K562 (cell line): Measurements from ENCODE around the gene USP10. TPM values are rescaled to one million over a fixed set of nuclear protein-coding genes. Genes with fewer than 3 reads are reported as not detected.

Experiments
- ATAC-seq: fragments of 200-7000 bp; cut with Tn5 transposase; 3 replicates; pipeline ENCODE4 v1.9.1; 2020; ENCODE audit warnings: moderate library complexity
- BruUV-seq: library from RNA; stranded (reverse); fragments of 400-500 nt; replicated peaks from 2 replicates; lab custom pipeline; 2021; lab: Mats Ljungman, UMichigan
- CTCF ChIA-PET: fragments of 300-600 bp; formaldehyde crosslinking; extraction: SDS; loops from one replicate; lab custom pipeline; 2021; ENCODE audit warnings: low intra/inter-chr PET ratio; lab: Yijun Ruan, JAX
- POLR2A ChIA-PET: fragments of 300-600, 350-650 bp; sonication (Branson Sonifier 250); formaldehyde crosslinking; extraction: SDS; loops from one replicate; lab custom pipeline; 2021; ENCODE audit warnings: antibody characterized with exemption, inconsistent platforms; lab: Yijun Ruan, JAX
- DNase-seq, 4 experiments: peaks; one replicate each; pipeline versions ENCODE4 v3.0.0 to v3.0.0-alpha.2; 2011 to 2018; ENCODE audit warnings: low spot score in 3 of 4, mixed read lengths in 3 of 4; ENCODE audit errors: extremely low read depth in 1 of 4
- FAIRE-seq: peaks from 2 replicates; lab custom pipeline; 2011; peaks lifted over from hg19 to GRCh38; lab: Jason Lieb, UNC
- H2AFZ ChIP-seq: 2 replicates; pipeline ENCODE4 v1.6.0; 2011; ENCODE audit warnings: low read depth, low read length, control low read depth, inconsistent platforms
- H3K27ac ChIP-seq: fragments of 200-600 bp; 3 replicates; pipeline ENCODE4 v1.8.0; 2011; ENCODE audit warnings: low read depth, mild to moderate bottlenecking, control low read depth, inconsistent platforms, low read length, moderate library complexity, mixed read lengths; ENCODE audit errors: extremely low read depth
- H3K27me3 ChIP-seq, 2 experiments: fragments of 300-600 bp in 1 of 2; 2 replicates in 1 of 2; 3 replicates in 1 of 2; pipeline versions ENCODE4 v1.6.0 to v1.8.0; 2011; ENCODE audit warnings: inconsistent platforms in 2 of 2, low read length in 2 of 2, mild to moderate bottlenecking in 1 of 2, mixed read lengths in 1 of 2, moderate library complexity in 1 of 2; ENCODE audit not compliant: control insufficient read depth in 2 of 2, insufficient read depth in 2 of 2
- H3K36me3 ChIP-seq: fragments of 300-600 bp; 3 replicates; pipeline ENCODE4 v1.8.0; 2011; ENCODE audit warnings: mild to moderate bottlenecking, low read length, inconsistent platforms; ENCODE audit not compliant: control insufficient read depth, insufficient read depth
- H3K4me1 ChIP-seq, 2 experiments: fragments of 200-600 bp in 1 of 2; replicated peaks in 1 of 2; 2 replicates in 1 of 2; 3 replicates in 1 of 2; pipeline versions ENCODE4 v1.5.1 to v1.8.0; 2011; ENCODE audit warnings: inconsistent platforms in 2 of 2, low read length in 2 of 2, mild to moderate bottlenecking in 1 of 2, mixed read lengths in 1 of 2, moderate library complexity in 1 of 2; ENCODE audit not compliant: control insufficient read depth in 2 of 2, insufficient read depth in 2 of 2
- H3K4me2 ChIP-seq: 2 replicates; pipeline ENCODE4 v1.6.1; 2011; ENCODE audit warnings: low read length, control low read depth, inconsistent platforms, mixed read lengths; ENCODE audit not compliant: insufficient read depth
- H3K4me3 ChIP-seq: fragments of 200-600 bp; sonication (generic), shearing (Covaris generic); 2 replicates; pipeline ENCODE4 v1.5.1; 2016; ENCODE audit warnings: control low read depth, inconsistent platforms
- H3K79me2 ChIP-seq: fragments of 200-600 bp; 3 replicates; pipeline ENCODE4 v1.8.0; 2011; ENCODE audit warnings: low read length, inconsistent platforms; ENCODE audit not compliant: control insufficient read depth, insufficient read depth
- H3K9ac ChIP-seq, 2 experiments: 2 replicates each; pipeline versions ENCODE4 v1.6.0 to v1.6.1; 2011; ENCODE audit warnings: low read depth in 2 of 2, low read length in 2 of 2, control low read depth in 1 of 2, inconsistent platforms in 1 of 2, mild to moderate bottlenecking in 1 of 2, mixed read lengths in 1 of 2; ENCODE audit not compliant: insufficient read depth in 1 of 2
- H3K9me1 ChIP-seq: one replicate; pipeline ENCODE4 v1.6.0; 2011; ENCODE audit warnings: inconsistent platforms, mild to moderate bottlenecking, low read length, moderate library complexity; ENCODE audit not compliant: control insufficient read depth, insufficient read depth
- H3K9me3 ChIP-seq: replicated peaks from 2 replicates; pipeline ENCODE4 v1.5.1; 2011; ENCODE audit warnings: low read depth, low read length, inconsistent platforms; ENCODE audit not compliant: control insufficient read depth, insufficient read depth
- H4K20me1 ChIP-seq: replicated peaks from 2 replicates; pipeline ENCODE4 v1.6.1; 2011; ENCODE audit warnings: low read length, inconsistent platforms, mixed read lengths; ENCODE audit not compliant: control insufficient read depth, insufficient read depth
- BRF2 ChIP-seq: IDR thresholded peaks from 3 replicates; pipeline ENCODE4 v1.6.1; 2011; ENCODE audit warnings: borderline replicate concordance, mild to moderate bottlenecking; ENCODE audit not compliant: insufficient read length, insufficient read depth
- FOXA3 ChIP-seq, 2 experiments: fragments of 450-650 bp in 1 of 2; sonication (generic) in 1 of 2; formaldehyde crosslinking; IDR thresholded peaks in 1 of 2; conservative IDR thresholded peaks in 1 of 2; 2 replicates each; pipeline versions ENCODE4 v1.4.0 to v1.8.0; 2020 to 2022; ENCODE audit warnings: mild to moderate bottlenecking in 2 of 2, missing genetic modification reagents in 1 of 2
- NEUROD1 ChIP-seq: fragments of 150-350 bp; IDR thresholded peaks from 2 replicates; pipeline ENCODE4 v1.6.1; 2014; ENCODE audit warnings: borderline replicate concordance, low read length, low read depth; ENCODE audit not compliant: partially characterized antibody
- SMAD4 ChIP-seq: fragments of 250-450 bp; sonication (Bioruptor Pico); conservative IDR thresholded peaks from 2 replicates; pipeline ENCODE4 v1.8.0; 2021; ENCODE audit warnings: inconsistent platforms, mild to moderate bottlenecking, moderate library complexity
- SMARCE1 ChIP-seq: fragments of 450-650 bp; IDR thresholded peaks from 2 replicates; pipeline ENCODE4 v1.7.1; 2016; ENCODE audit warnings: mild to moderate bottlenecking
- STAT5A ChIP-seq: IDR thresholded peaks from 2 replicates; pipeline ENCODE4 v1.6.1; 2012; ENCODE audit warnings: low read length, inconsistent platforms, borderline replicate concordance
- WGBS: fragments of 100-300 bp; shearing (Covaris generic); methylation state at CpG from one replicate; pipeline ENCODE4 v1.1.6; 2016; ENCODE audit warnings: low coverage, mixed read lengths; ENCODE audit not compliant: insufficient coverage; ENCODE audit errors: missing lambda C conversion rate; 5-methylcytosine and 5-hydroxymethylcytosine counted together
- in situ Hi-C: fragments of 300-500 bp; cut with MboI; formaldehyde crosslinking; loops from 4 replicates; pipeline ENCODE4 v1.15.0; 2018; ENCODE audit warnings: inconsistent platforms, mixed read lengths
- intact Hi-C: fragments of 100-400 bp; cut with micrococcal nuclease; formaldehyde crosslinking; loops from 2 replicates; pipeline ENCODE4 v1.14.2; 2022
- polyA plus RNA-seq, 8 experiments: library from polyadenylated mRNA; depleted of rRNA in 4 of 8; stranded (reverse) in 5 of 8; unstranded in 3 of 8; fragments of >200 nt; fragmentation: Nextera tagmentation in 2 of 8; fragmentation: Illumina TruSeq in 1 of 8; extraction: Ambion mirVana in 2 of 8; extraction: Trizol in 1 of 8; gene quantifications; 2 replicates each; pipeline versions ENCODE4 v1.2.1 to v1.2.3, GENCODE V29; 2011 to 2014; ENCODE audit warnings: inconsistent platforms in 1 of 8, missing spikeins in 1 of 8
- total RNA-seq, 7 experiments: library from RNA; depleted of rRNA in 6 of 7; stranded (reverse); fragments of >200 nt in 6 of 7; fragmentation: Illumina TruSeq in 2 of 7; extraction: Trizol in 2 of 7; gene quantifications; 2 replicates each; pipeline versions ENCODE4 v1.2.1 to v1.2.3, GENCODE V29; 2011 to 2021; ENCODE audit warnings: low replicate concordance in 1 of 7

The USP10 gene
- total and polyA plus RNA-seq, 9 of the 15 experiments (the other 6 are each of a cell fraction or from before 2014, with no cell fraction given) = 61.7 to 197 (median 116) TPM

DNA sequence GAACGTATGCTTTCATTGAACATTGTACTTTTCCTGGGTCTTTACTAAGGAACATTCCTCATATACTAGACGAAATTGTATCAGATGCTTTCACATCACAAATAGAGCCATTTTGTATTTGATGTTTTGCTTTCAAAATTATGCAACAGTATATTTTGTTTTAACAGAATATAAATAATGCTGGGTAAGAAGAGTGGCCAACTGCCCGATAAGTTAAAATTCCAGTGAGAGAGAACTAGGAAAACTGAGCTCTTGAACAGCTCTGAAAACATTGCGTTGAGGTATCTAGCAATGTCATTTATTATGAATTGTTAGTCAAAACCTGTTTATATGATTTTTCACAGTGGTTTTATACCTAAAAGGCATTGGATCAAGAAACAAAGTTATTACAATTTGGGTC is 50.8 kb downstream of the USP10 start:
- Histone ChIP-seq H4K20me1 (peaks cover 42% of the 10 kb centered on the region), H3K4me3 (no peak overlapping the region), H3K9me1 (peaks cover 5% of the 10 kb centered on the region), H3K4me1 (peaks cover 0 to 18% of the 10 kb centered on the region in 2 experiments; a peak in 3 of 5 replicates), H3K27ac (no peak overlapping the region), H3K9me3 (no peaks in the 10 kb centered on the region), H3K27me3 (no peaks in the 10 kb centered on the region), H3K36me3 (peaks cover 75% of the 10 kb centered on the region), H3K79me2 (peaks cover 96% of the 10 kb centered on the region), H3K4me2 (no peak overlapping the region), H2AFZ (no peak overlapping the region), H3K9ac (no peak overlapping the region)
- 83% methylated on average over 4 of the region's 4 CpGs for WGBS
- BruUV-seq = no TSS peak
- DNase-seq (no peak), FAIRE-seq (no peak), ATAC-seq (no peak)
- ChIA-PET POLR2A (interaction anchor here (0.9 to 1.3 kb wide), 3 partner anchors 9 to 11 kb away, joined by 3 to 4 read pairs (median 3); no protein-coding TSS in a partner anchor), CTCF (no interaction called here)
- TF ChIP-seq FOXA3 (CRISPR knock-in tag; conservative IDR thresholded peaks at IDR 0.05 in 1 of 2, IDR thresholded peaks at IDR 0.05 in 1 of 2) = no peak
- no peak for TF ChIP-seq SMAD4 (CRISPR knock-in tag)
- TF ChIP-seq STAT5A = no peak
- no peak for TF ChIP-seq NEUROD1
- no peak for TF ChIP-seq SMARCE1
- TF ChIP-seq BRF2 = no peak
- in situ Hi-C loops = no loop called here
- intact Hi-C loops = no loop called here
